Transverse colon (tissue), 4 donors: ENCODE measurements around the gene NT5C2. TPM values are rescaled to one million over a fixed set of nuclear protein-coding genes. Genes with fewer than 3 reads are reported as not detected.

Experiments
- DNase-seq: peaks from one replicate; pipeline ENCODE4 v3.0.0-alpha.2; 2019
- H3K27ac ChIP-seq, 4 donors: fragments of 200-600 bp; sonication (generic); 2 replicates each; pipeline ENCODE4 v1.5.1; 2016 to 2018; ENCODE audit warnings: inconsistent platforms in 4 of 4
- H3K27me3 ChIP-seq: fragments of 200-600 bp; sonication (generic); 2 replicates; pipeline ENCODE4 v1.5.1; 2017; ENCODE audit warnings: inconsistent platforms
- H3K36me3 ChIP-seq, 4 donors: fragments of 200-600 bp; sonication (generic); 2 replicates each; pipeline ENCODE4 v1.5.1; 2017 to 2019; ENCODE audit warnings: inconsistent platforms in 4 of 4
- H3K4me1 ChIP-seq, 4 donors: fragments of 200-600 bp; sonication (generic); 2 replicates each; pipeline ENCODE4 v1.5.1; 2017 to 2020; ENCODE audit warnings: inconsistent platforms in 4 of 4
- H3K4me3 ChIP-seq, 4 donors: fragments of 200-600 bp; sonication (generic); 1 replicate in 1 of 4; 2 replicates in 3 of 4; pipeline versions ENCODE4 v1.5.1 to v1.6.1; 2017 to 2019; ENCODE audit warnings: inconsistent platforms in 4 of 4
- H3K9me3 ChIP-seq, 2 donors: fragments of 200-600 bp; sonication (generic); 2 replicates each; pipeline ENCODE4 v1.5.1; 2017 to 2019; ENCODE audit warnings: inconsistent platforms in 2 of 2
- EP300 ChIP-seq: sonication (generic); formaldehyde crosslinking; IDR thresholded peaks from one replicate; pipeline ENCODE4 v1.6.1; 2017; ENCODE audit warnings: antibody characterized with exemption, low read depth
- POLR2A ChIP-seq: fragments of 450-650 bp; IDR thresholded peaks from one replicate; pipeline ENCODE4 v1.6.1; 2016; ENCODE audit warnings: antibody characterized with exemption, mild to moderate bottlenecking, moderate library complexity
- POLR2AphosphoS5 ChIP-seq, 3 donors: sonication (generic); formaldehyde crosslinking; IDR thresholded peaks; one replicate each; pipeline ENCODE4 v1.6.1; 2016; ENCODE audit warnings: antibody characterized with exemption in 3 of 3
- WGBS, 2 donors: methylation state at CpG; one replicate each; pipeline ENCODE4 v1.1.5; 2018; ENCODE audit warnings: low coverage in 1 of 2; 5-methylcytosine and 5-hydroxymethylcytosine counted together
- in situ Hi-C, 4 donors: fragments of 200-750 bp; cut with MboI; loops; one replicate each; pipeline versions ENCODE4 v1.15.0 to v1.15.1; 2017; ENCODE audit warnings: low sequenced_read_pairs in 3 of 4, low pct_ligation_motif_present in 1 of 4, low pct_unique_long_range_greater_than_20kb in 1 of 4
- intact Hi-C: fragments of 100-400 bp; cut with DNase I; formaldehyde crosslinking; loops from one replicate; pipeline ENCODE4 v1.15.1; 2023; ENCODE audit warnings: low total_unique reads
- total RNA-seq, 4 donors: library from RNA; depleted of rRNA; stranded (reverse); fragments of >200 nt; gene quantifications; one replicate each; pipeline ENCODE4 v1.1.0, GENCODE V29; 2016
- TF ChIP-seq, protein P1 (sequence below), 5 experiments: fragments of 200-600 bp in 3 of 5; fragments of 450-650 bp in 2 of 5; sonication (generic) in 3 of 5; IDR thresholded peaks; 1 replicate in 2 of 5; 2 replicates in 3 of 5; pipeline ENCODE4 v1.5.1; 2016 to 2017; ENCODE audit warnings: antibody characterized with exemption in 5 of 5, inconsistent platforms in 3 of 5, mild to moderate bottlenecking in 2 of 5, moderate library complexity in 1 of 5

The NT5C2 gene
- total RNA-seq, 4 donors from 2014 or later = 77.1 to 135 (median 105) TPM

DNA sequence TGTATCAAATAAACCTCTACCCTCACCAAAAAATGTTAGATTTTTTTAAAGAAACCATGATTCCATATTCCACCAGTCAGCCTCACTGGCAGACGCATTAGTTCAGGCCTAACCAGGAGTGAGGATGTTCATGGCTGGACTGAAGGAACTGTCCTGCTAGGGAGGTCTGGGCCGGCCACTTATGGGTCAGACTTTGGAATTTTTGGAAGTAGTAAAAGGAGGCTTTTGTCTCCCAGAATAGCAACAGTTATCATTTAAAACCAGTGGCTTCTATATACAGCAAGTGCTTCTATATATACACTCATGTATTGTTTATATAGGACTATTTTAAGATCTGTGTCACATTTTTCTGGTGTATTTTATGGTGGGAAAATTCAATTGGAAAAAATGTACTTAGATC lies 154.5 kb downstream of the NT5C2 start:
- WGBS, 2 donors = 86% methylated on average over 2 of the region's 2 CpGs; no CpG with 5 or more reads in 1 of the 2 donors
- in situ Hi-C loops = no loop called here
- no peak for DNase-seq

More for the DNA sequence above, 154.5 kb downstream of the NT5C2 start:
- no peak overlapping the region for H3K27ac ChIP-seq
- H3K27me3 ChIP-seq = no peaks in the 10 kb centered on the region
- H3K36me3 ChIP-seq = no peaks in the 10 kb centered on the region
- H3K4me3 ChIP-seq = no peak overlapping the region
- H3K4me1 ChIP-seq = peaks cover 0 to 5% (median 0%) of the 10 kb centered on the region in 4 donors
- intact Hi-C loops = no loop called here
- TF ChIP-seq POLR2A (no peak), EP300 (no peak), POLR2AphosphoS5 (IDR thresholded peaks at IDR 0.05) (no peak)
- TF ChIP-seq, protein P1, sequence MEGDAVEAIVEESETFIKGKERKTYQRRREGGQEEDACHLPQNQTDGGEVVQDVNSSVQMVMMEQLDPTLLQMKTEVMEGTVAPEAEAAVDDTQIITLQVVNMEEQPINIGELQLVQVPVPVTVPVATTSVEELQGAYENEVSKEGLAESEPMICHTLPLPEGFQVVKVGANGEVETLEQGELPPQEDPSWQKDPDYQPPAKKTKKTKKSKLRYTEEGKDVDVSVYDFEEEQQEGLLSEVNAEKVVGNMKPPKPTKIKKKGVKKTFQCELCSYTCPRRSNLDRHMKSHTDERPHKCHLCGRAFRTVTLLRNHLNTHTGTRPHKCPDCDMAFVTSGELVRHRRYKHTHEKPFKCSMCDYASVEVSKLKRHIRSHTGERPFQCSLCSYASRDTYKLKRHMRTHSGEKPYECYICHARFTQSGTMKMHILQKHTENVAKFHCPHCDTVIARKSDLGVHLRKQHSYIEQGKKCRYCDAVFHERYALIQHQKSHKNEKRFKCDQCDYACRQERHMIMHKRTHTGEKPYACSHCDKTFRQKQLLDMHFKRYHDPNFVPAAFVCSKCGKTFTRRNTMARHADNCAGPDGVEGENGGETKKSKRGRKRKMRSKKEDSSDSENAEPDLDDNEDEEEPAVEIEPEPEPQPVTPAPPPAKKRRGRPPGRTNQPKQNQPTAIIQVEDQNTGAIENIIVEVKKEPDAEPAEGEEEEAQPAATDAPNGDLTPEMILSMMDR (IDR thresholded peaks at IDR 0.05) = no peak
- no peaks in the 10 kb centered on the region for H3K9me3 ChIP-seq

Other genes with a start within 250 kb of the NT5C2 start
- gene RPEL1, start 52.6 kb upstream of the NT5C2 start, total RNA-seq = not detected
- gene INA, start 83.9 kb upstream of the NT5C2 start, total RNA-seq = 1 to 10 TPM in 1 of 4 donors, under 1 TPM in 3; 0.60 to 1.1 (median 0.95) TPM
- 10 to 100 TPM in 3 of 4 donors, 1 to 10 TPM in 1; 5.9 to 44.5 (median 21.6) TPM for gene PCGF6, start 157.9 kb upstream of the NT5C2 start, total RNA-seq
- gene TAF5, start 174.7 kb upstream of the NT5C2 start, total RNA-seq = 10 to 100 TPM in 1 of 4 donors, 1 to 10 TPM in 2, under 1 TPM in 1; 1.00 to 22.8 (median 5.9) TPM
- gene ATP5MK, start 203.2 kb upstream of the NT5C2 start, total RNA-seq = 100 to 1,000 TPM in 3 of 4 donors, 10 to 100 TPM in 1; 13.7 to 415 (median 216) TPM
- 10 to 100 TPM; 10.1 to 20.0 (median 13.3) TPM for gene PDCD11, start 203.4 kb upstream of the NT5C2 start, total RNA-seq